ENCODE measurements around the gene EXOC4.

DNA sequence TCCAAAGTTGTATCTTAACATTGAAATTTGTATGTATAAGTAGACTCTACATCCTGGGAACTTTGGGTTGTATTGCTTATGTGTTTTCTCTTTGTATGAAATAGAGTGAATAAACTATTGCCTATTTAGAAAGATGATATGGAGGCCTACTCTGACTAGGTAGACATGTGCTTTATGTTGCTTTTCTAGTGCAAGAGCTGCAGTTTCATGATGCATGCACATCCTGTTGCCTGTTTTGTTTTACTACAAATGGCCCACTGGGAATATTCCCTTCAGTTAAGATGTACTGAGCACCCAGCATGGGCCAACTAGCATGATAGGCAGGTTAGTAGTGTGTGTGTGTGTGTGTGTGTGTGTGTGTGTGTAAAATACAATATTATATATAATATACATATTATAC, 592.1 kb downstream of the EXOC4 start:
- TF ChIP-seq SUZ12 (IDR thresholded peaks at IDR 0.05; ENCODE audit: low read depth, low read length) = no peak
- TF ChIP-seq, protein P1, sequence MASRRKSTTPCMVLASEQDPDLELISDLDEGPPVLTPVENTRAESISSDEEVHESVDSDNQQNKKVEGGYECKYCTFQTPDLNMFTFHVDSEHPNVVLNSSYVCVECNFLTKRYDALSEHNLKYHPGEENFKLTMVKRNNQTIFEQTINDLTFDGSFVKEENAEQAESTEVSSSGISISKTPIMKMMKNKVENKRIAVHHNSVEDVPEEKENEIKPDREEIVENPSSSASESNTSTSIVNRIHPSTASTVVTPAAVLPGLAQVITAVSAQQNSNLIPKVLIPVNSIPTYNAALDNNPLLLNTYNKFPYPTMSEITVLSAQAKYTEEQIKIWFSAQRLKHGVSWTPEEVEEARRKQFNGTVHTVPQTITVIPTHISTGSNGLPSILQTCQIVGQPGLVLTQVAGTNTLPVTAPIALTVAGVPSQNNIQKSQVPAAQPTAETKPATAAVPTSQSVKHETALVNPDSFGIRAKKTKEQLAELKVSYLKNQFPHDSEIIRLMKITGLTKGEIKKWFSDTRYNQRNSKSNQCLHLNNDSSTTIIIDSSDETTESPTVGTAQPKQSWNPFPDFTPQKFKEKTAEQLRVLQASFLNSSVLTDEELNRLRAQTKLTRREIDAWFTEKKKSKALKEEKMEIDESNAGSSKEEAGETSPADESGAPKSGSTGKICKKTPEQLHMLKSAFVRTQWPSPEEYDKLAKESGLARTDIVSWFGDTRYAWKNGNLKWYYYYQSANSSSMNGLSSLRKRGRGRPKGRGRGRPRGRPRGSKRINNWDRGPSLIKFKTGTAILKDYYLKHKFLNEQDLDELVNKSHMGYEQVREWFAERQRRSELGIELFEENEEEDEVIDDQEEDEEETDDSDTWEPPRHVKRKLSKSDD (CRISPR knock-in tag; IDR thresholded peaks at IDR 0.05; ENCODE audit: low read depth) = no peak

Data from HepG2 (cell line).